Endodermal cell (in vitro differentiated cells): Measurements from ENCODE around the gene IRF6. TPM values are rescaled to one million over a fixed set of nuclear protein-coding genes. Genes with fewer than 3 reads are reported as not detected.

ENCODE experiments used
- DNase-seq: peaks from one replicate; pipeline ENCODE4 v3.0.0-alpha.2; 2017
- H3K27ac ChIP-seq: 2 replicates; pipeline ENCODE4 v1.5.1; 2013; ENCODE audit warnings: mild to moderate bottlenecking, low read depth, low read length, moderate library complexity
- H3K27me3 ChIP-seq: 2 replicates; pipeline ENCODE4 v1.6.1; 2013; ENCODE audit warnings: mild to moderate bottlenecking, low read length, moderate library complexity; ENCODE audit not compliant: insufficient read depth, control insufficient read depth, poor library complexity, severe bottlenecking
- H3K36me3 ChIP-seq: 2 replicates; pipeline ENCODE4 v1.7.0; 2013; ENCODE audit warnings: mild to moderate bottlenecking, low read length, moderate library complexity; ENCODE audit not compliant: control insufficient read depth, insufficient read depth
- H3K4me1 ChIP-seq: one replicate; pipeline ENCODE4 v1.7.0; 2013; ENCODE audit warnings: low read length; ENCODE audit not compliant: control insufficient read depth, insufficient read depth
- H3K4me3 ChIP-seq: 2 replicates; pipeline ENCODE4 v1.5.1; 2013; ENCODE audit warnings: mild to moderate bottlenecking, low read length, moderate library complexity
- H3K9ac ChIP-seq: 2 replicates; pipeline ENCODE4 v1.6.1; 2013; ENCODE audit warnings: mild to moderate bottlenecking, low read length, moderate library complexity; ENCODE audit not compliant: poor library complexity, severe bottlenecking; ENCODE audit errors: extremely low read depth
- H3K9me3 ChIP-seq: 2 replicates; pipeline ENCODE4 v1.6.1; 2013; ENCODE audit warnings: mild to moderate bottlenecking, low read length, moderate library complexity; ENCODE audit not compliant: control insufficient read depth
- H3K27ac Mint-ChIP-seq: 2 replicates; pipeline ENCODE4 v1.8.0; 2020; ENCODE audit warnings: mixed read lengths
- H3K27me3 Mint-ChIP-seq: 2 replicates; pipeline ENCODE4 v1.8.0; 2021; ENCODE audit warnings: mild to moderate bottlenecking, mixed read lengths; ENCODE audit not compliant: insufficient read depth
- H3K36me3 Mint-ChIP-seq: 2 replicates; pipeline ENCODE4 v1.8.0; 2020; ENCODE audit warnings: low read depth, mixed read lengths
- H3K4me1 Mint-ChIP-seq: 2 replicates; pipeline ENCODE4 v1.8.0; 2020; ENCODE audit warnings: mixed read lengths
- H3K4me3 Mint-ChIP-seq: 2 replicates; pipeline ENCODE4 v1.8.0; 2020; ENCODE audit warnings: mild to moderate bottlenecking, moderate library complexity, mixed read lengths
- H3K9me3 Mint-ChIP-seq: 2 replicates; pipeline ENCODE4 v1.8.0; 2020; ENCODE audit warnings: mild to moderate bottlenecking, mixed read lengths
- WGBS, 2 experiments: methylation state at CpG; one replicate each; pipeline versions ENCODE4 v1.1.5 to v1.1.7; 2013; ENCODE audit warnings: missing lambda C conversion rate in 2 of 2, mixed read lengths in 1 of 2; ENCODE audit not compliant: insufficient coverage in 1 of 2, insufficient read length in 1 of 2; 5-methylcytosine and 5-hydroxymethylcytosine counted together
- total RNA-seq, 2 donors: library from RNA; stranded (reverse); fragmentation: NEBNext Ultra II Directional in 1 of 2; extraction: Animal tissue kit (Norgen Biotek cat#: 25700) in 1 of 2; gene quantifications; 2 replicates in 1 of 2; 3 replicates in 1 of 2; pipeline ENCODE4 v1.2.1, GENCODE V29; 2021
- TF ChIP-seq, protein P1 (sequence below): fragments of 200-600 bp; sonication (generic); conservative IDR thresholded peaks from 2 replicates; pipeline ENCODE4 v1.5.0; 2021; ENCODE audit warnings: antibody characterized with exemption, mild to moderate bottlenecking

IRF6 gene
- total RNA-seq, 2 donors from 2014 or later: 13.8 to 18.2 TPM

DNA sequence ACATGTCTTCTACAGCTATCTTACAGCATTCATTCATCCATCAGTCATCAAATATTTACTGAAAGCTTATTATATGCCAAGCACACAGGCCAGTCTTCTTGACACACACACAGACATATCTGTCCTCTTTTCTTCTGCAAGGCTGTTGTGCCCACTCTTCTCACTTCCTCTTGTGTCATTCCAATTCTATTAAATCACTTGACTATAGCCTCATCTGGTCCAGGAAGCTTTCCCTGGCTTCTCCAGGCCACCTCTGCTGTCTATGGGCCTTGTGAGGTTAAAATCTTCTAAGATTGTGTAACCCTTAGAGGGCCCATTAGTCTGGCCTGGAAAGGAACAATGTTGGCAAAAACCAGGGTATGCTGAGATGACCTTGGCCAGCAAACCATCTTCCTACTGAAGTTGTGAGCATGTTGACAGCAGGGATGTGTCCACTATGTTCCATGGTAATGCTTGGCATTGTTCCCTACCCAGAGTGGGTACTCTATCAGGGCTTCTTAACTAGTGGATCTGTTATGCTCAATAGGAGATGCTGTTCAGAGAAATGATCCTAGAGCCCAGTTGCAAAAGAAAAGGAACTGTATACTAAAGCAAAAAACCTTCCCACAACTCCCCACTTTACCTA, 44.8 kb downstream of the IRF6 start:
- Mint-ChIP-seq H3K27ac (no peak overlapping the region), H3K4me3 (no peak overlapping the region), H3K9me3 (no peaks in the 10 kb centered on the region), H3K27me3 (peaks cover 42% of the 10 kb centered on the region), H3K4me1 (no peaks in the 10 kb centered on the region), H3K36me3 (no peaks in the 10 kb centered on the region)
- H3K36me3 ChIP-seq: no peaks in the 10 kb centered on the region
- H3K9me3 ChIP-seq: no peaks in the 10 kb centered on the region
- H3K4me1 ChIP-seq: no peaks in the 10 kb centered on the region
- TF ChIP-seq, protein P1, sequence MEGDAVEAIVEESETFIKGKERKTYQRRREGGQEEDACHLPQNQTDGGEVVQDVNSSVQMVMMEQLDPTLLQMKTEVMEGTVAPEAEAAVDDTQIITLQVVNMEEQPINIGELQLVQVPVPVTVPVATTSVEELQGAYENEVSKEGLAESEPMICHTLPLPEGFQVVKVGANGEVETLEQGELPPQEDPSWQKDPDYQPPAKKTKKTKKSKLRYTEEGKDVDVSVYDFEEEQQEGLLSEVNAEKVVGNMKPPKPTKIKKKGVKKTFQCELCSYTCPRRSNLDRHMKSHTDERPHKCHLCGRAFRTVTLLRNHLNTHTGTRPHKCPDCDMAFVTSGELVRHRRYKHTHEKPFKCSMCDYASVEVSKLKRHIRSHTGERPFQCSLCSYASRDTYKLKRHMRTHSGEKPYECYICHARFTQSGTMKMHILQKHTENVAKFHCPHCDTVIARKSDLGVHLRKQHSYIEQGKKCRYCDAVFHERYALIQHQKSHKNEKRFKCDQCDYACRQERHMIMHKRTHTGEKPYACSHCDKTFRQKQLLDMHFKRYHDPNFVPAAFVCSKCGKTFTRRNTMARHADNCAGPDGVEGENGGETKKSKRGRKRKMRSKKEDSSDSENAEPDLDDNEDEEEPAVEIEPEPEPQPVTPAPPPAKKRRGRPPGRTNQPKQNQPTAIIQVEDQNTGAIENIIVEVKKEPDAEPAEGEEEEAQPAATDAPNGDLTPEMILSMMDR: no peak
- DNase-seq: no peak
- no peak overlapping the region for H3K4me3 ChIP-seq
- no peak overlapping the region for H3K9ac ChIP-seq
- H3K27me3 ChIP-seq: peaks cover 30% of the 10 kb centered on the region
- no peak overlapping the region for H3K27ac ChIP-seq

DNA sequence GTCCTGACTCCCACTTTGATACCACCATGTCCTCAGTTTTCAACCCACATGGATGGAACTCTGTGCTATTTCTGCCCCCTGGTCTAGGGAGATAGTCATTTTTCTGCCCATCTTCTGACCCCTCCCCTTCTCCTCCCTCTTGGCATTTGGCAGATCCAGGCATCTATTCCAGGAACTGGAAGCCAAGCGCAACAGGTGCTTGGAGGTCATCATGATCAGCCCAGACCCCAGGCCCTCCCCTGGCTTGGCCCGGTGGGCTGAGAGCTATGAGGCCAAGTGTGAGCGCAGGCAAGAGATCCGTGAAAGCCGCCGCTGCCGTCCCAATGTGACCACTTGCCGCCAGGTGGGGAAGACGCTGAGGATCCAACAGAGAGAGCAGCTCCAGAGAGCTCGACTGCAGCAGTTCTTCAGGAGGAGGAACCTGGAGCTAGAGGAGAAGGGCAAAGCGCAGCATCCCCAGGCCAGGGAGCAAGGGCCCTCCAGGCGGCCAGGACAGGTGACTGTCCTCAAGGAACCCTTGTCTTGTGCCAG, 46.0 kb downstream of the IRF6 start:
- no peak overlapping the region for H3K9ac ChIP-seq
- Mint-ChIP-seq H3K36me3 (no peaks in the 10 kb centered on the region), H3K27ac (no peak overlapping the region), H3K9me3 (no peaks in the 10 kb centered on the region), H3K4me1 (no peaks in the 10 kb centered on the region), H3K27me3 (peaks cover 46% of the 10 kb centered on the region), H3K4me3 (no peak overlapping the region)
- H3K4me3 ChIP-seq: no peak overlapping the region
- no peak for DNase-seq
- H3K36me3 ChIP-seq: no peaks in the 10 kb centered on the region
- WGBS, 2 experiments: 91% methylated on average over 11 to 12 of the region's 12 CpGs
- H3K4me1 ChIP-seq: no peaks in the 10 kb centered on the region
- H3K27ac ChIP-seq: no peak overlapping the region
- H3K27me3 ChIP-seq: peaks cover 33% of the 10 kb centered on the region
- H3K9me3 ChIP-seq: no peaks in the 10 kb centered on the region
- TF ChIP-seq, protein P1: no peak

DNA sequence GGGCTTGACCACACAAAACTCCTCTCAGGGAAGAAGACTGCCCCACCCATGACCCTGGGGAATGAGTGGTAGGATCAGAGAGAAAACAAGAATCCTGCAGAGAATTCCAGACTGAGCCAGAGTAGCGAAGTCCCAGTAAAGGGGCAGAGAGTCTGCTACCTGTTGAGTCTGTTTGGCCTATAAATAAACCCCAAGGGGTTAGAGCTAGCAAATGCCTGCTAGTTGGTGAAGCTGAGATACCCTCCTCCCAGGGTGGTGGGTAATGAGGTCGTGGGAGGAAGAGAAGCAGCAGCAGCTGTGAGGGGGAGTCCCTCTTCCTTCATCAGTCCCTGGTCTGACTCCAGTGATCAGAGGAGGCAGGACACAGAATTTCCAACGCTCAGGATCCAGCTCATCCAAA, 47.5 kb downstream of the IRF6 start:
- Histone ChIP-seq H3K27me3 (peaks cover 34% of the 10 kb centered on the region), H3K4me1 (no peaks in the 10 kb centered on the region), H3K27ac (no peak overlapping the region), H3K36me3 (no peaks in the 10 kb centered on the region), H3K4me3 (no peak overlapping the region), H3K9me3 (no peaks in the 10 kb centered on the region), H3K9ac (no peak overlapping the region)
- Mint-ChIP-seq H3K9me3 (no peaks in the 10 kb centered on the region), H3K27ac (no peak overlapping the region), H3K4me3 (no peak overlapping the region), H3K36me3 (no peaks in the 10 kb centered on the region), H3K27me3 (peaks cover 49% of the 10 kb centered on the region), H3K4me1 (no peaks in the 10 kb centered on the region)
- DNase-seq: no peak
- TF ChIP-seq, protein P1: no peak
- WGBS, 2 experiments: 74 to 100% methylated on average over 1 to 3 of the region's 3 CpGs
